Activated CD4-positive, alpha-beta T cell treated with anti-CD3 and anti-CD28 coated beads, Interleukin-2, amount 50 U/mL, for 4 hours (primary cell): ENCODE measurements around the gene SLC38A8.

ENCODE experiments used
- DNase-seq, 2 experiments: peaks; one replicate each; pipeline ENCODE4 v3.0.0-alpha.2; 2020

Gene SLC38A8

DNA sequence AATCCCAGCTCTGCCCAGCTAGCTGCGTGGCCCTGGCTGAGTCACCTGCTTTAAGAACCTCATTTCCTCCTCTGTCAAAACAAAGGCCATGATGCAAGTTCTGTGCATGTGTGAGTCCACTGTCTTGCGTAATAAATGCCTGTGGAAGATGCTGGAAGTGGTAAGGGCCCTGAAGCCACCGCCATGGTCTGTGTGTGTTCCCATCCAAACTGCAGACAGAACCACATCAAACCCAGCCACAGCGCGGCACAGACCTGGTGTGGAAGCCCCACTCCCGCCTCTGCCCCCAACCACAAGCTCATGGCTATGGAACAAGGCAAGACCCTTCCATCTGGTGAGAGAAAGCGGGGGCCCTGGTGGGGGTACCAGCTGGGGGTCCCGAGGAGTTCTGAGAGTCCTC is 48.5 kb downstream of the SLC38A8 start:
- no peak for DNase-seq

DNA sequence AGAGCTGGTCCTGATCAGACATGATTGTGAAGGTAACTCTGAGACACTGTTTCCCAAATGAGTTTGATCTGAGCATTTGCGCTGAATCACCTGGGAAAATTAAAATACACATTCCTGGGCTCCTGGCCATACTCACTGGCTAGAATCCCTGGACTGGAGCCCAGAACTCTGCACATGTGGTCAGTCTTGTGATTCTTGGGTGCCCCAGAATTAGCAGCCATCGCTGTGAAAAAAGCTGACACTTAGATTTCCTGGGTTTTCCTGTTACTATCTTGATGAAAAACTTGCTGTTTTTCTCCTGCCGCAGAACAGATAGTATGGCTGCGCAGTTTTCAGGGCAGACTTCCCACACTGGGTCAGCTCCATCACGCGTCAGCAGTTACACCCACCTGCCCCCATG is 50.0 kb downstream of the SLC38A8 start:
- no peak for DNase-seq

DNA sequence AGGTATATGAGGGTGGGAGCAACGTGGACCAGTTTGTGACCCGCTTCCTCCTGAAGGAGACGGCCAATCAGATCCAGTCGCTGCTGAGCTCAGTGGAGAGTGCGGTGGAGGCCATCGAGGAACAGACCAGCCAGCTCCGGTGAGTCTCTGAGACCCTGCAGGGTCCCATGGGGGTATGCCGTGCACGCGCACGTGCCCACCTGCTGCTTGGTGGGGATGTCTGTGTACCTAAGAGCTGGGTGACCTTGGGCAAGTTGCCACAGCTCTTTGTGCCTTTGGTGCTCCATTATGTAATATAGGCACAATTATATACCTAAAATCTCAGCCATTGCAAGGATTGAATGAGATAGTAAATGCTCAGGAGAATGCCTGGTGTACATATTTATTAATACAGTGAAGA is 52.1 kb downstream of the SLC38A8 start:
- DNase-seq: no peak

DNA sequence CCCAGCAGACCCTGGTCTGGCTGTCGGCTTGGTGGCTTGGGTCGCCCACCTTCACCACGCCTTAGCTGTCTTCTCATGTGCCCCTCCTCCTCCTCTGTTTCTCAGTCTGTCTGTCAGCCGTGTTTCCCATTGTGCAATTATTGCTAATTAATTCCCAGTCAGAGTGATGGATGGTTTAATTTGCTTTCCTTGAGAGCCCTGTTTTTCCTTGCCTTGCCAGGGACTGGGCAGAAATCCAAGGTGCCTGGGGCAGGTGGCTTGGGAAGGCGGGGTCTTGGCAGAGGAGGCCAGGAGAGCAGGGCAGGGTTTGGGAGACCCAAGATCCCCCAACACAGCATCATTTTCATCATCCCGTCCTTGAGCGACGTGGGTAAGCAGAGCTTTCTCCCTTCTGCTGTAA is 53.3 kb downstream of the SLC38A8 start:
- DNase-seq: no peak

DNA sequence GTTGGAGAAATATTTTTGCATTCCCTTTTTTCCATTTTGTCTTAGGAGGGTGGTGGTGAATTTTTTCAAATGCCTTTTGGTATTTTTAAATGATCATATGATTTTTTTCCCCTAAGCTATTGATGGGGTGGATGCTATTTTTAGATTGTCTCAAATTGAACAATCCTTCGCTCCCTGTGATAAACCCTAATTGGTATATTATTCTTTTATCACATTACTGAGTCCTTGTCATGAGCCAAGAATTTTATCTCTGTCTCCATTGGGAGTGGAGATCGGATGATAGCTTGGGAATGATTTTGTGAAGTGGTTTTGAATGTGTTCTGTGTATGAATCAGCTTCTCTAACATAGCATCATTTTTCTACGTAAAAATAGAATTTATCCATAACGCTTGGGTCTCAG is 59.1 kb downstream of the SLC38A8 start:
- DNase-seq: no peak

DNA sequence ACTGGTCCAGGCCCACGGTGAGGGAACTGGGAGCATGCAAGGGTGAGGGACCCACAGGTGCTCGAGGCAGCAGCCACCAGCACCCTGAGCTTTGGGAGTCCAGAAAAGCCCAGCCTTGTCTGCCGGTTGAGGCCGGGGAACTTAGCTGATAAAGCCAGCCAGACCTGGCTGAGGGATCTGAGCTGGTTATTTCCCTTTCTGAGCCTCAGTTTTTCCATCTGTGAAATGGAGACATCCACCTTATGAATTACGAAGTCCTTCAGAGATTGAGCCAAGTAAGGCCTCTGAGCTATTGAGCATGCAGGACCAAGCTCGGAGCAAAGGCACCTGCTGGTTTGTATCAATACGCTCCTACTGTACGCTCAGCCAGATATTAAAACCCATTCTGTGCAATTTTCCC is 60.8 kb downstream of the SLC38A8 start:
- no peak for DNase-seq

DNA sequence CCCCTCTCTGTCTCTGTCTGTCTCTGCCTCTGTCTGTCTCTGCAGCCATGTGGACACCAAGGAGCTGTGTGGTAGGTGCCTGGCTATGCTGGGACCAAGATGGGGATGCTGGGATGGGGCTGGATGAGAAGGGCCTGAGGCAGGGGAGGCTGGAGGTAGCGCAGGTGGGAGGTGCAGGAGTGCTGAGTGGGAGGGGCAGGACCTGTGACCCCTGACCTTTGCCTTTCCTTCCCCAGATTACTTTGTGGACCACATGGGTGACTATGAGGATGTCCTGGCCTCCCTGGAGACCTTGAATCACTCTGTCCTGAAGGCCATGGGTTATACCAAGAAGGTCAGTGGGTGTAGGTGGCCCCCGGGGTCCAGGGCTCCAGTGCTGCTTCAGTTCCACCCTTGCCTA is 61.8 kb downstream of the SLC38A8 start:
- DNase-seq: no peak

DNA sequence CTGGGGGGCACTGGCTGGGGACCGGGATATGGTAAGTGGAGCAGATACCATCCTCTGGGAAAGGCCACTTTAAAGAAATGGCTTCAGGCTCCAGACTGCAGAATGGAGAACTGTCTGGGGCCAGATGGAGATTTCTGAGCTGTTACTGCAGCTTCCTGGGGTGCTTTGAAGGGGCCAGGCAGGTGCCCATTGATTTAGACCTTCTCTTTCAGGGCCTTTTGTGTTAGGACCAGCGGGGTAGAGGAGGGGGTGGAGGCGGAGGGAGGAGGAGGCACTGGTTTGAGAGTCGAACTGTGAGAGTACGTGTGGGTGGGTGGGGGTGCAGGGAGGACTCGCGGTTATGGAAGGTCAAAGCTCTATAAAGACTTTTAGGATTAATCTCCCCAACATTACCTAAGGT is 63.2 kb downstream of the SLC38A8 start:
- no peak for DNase-seq

DNA sequence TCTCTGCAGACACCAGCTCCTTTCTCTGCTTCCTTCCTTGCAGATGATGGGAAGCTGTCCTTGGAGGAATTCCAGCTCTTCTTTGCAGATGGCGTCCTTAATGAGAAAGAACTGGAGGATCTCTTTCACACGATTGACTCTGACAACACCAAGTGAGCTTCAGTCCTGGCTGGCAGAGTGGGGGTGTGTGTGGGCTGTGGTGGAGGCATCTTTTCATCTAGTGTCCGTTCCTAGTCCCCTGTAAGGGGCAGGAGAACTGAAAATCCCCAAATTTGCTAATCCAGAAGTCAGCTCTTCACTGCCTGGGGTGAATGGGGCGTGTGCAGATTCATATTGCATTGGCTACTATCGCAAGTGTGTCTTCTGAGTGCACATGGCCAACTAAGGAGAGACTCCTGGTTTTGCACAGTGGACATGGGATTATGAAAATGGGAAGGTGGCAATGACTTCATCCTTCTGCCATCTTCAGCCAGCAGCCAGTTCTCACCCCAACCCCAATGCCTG is 64.1 kb downstream of the SLC38A8 start:
- no peak for DNase-seq

DNA sequence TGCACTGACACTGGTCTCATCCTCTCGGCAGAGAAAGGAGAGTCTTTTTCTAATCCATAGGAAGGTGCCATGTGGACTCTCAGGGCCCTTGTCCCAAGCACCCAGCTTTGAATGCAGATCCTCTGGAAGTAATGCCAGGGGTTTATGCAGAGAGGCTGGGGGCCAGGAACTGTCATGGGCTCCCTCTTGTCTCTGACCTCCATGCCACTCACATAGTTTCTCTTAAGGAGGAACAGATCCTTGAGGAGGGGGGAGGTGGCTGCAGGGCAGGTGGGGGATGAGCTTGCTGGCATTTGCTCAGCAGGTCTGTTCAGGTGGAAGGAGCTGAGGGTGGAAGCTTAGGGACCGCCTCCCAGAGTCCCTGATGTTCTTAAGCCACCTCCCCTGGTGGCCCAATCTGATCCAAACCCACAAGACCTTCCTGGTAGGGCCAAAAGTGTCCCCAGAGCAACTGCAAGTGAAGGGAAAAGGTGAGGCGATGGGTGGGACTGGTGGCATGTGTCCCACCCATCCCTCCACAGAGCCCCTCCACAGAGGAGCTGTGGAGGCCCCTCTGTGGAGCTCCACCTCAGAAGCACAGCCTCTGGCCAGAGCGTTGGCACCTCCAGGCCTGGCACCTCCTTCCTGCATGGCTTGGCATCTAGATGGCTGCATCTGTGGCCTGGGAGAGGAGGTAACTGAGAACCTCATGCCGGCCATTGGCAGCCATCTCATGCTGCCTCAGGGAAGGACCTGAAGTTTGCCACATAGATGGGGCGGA is 65.4 kb downstream of the SLC38A8 start:
- no peak for DNase-seq

DNA sequence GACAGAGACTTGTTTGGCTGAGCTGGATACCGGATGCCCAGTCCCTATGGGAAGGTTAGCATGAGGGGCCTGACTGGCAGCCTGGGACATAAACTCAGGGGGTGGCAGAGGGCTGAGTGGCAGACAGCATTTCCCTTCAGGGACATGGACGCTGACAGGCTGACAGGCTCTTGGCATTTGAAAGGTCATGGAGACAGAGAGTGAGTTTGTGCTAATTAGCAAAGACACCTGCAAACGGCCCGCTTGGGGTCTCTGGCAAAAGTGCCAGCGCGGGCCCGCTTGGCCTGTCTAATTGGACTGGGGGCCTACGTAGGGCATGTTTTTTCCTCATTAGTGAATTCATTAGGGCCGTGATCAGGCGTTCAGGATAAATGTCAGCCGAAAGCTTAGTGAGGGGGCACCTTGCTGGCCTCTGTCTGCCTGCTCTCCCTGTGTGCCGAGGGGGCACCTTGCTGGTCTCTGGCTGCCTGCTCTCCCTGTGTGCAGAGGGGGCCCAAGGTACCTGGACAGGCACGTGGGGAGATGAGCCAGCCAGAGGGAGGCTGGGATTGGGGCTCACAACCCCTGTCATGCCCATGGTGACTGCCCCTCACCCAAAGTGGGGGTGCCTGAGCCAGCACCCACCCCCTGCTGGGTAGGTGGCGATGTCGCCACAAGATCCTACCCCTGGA is 66.9 kb downstream of the SLC38A8 start:
- DNase-seq: no peak

DNA sequence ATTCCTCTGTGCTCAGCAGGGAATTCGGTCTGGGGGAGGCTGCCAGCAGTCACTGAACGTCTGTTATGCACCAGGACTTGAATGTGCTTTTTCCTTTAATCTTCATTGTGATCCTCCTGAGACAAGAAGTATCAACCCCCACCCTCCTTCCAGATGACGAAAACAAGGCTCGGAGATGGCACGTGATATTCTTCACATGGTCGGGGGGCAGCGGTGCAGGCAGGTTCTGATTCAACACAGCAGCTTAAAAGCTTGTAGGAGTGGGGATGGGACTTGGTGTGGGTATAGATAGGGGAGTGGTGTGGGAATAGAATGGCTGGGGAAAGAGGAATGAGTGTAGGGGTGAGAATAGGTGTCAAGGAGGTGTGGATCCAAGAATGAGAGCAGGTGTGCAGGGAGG is 68.1 kb downstream of the SLC38A8 start:
- no peak for DNase-seq

DNA sequence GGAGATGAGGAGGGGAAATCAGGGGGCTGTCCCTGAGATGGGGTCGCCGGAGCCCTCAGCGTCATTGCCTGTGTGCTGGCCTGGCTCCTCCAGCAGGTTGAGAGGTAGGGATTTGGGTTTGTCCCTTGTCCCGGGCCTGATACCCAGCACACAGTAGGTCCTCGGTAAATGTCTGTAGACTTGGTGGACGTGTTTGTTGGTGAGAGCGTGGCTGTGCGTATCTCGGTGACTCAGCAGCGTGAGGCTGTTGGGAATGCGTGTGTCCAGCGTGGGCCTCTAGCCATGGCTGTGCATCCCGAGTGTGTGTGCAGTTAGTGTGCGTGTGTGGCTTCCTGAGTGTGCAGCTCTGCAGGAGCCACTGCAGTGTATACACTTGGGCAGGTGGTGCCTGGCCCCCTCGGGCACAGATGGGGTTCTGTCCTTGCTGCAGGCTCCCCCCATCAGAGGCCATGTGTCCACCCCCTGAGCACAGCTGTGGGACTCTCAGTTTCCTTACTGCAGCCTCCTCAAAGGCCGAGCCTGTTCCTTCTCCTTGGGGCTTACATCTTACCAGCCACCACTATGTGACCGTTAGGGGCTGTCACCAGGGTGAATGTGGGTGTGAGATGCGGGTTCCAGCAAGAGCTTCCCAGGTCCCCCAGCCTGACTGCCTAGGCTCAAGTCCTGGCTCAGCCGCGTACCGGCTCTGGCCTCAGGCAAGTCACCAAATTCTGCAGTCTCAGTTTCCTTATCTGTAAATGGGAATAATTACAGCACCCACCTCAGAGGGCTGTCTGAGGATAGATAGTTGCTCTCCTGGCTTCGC is 68.8 kb downstream of the SLC38A8 start:
- no peak for DNase-seq

DNA sequence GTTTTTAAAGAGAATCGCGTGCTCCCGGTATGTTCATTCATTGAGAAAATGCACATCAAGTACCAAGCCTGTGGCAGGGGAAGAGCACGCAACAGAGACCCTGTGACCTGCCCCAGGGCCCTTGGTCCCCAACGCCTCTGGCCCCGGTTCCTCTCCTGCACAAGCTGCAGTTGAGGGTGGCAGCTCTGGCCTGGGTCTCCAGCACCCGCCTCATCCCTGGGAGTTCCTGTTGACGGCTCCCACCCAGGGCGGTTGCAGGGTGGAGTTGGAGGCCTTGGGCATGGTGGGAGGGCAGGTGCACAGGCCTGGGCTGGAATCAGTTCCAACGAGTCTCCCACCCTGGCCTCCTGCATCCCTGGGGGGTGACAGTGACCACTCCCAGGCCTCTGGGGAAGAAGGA is 69.5 kb downstream of the SLC38A8 start:
- DNase-seq: no peak

DNA sequence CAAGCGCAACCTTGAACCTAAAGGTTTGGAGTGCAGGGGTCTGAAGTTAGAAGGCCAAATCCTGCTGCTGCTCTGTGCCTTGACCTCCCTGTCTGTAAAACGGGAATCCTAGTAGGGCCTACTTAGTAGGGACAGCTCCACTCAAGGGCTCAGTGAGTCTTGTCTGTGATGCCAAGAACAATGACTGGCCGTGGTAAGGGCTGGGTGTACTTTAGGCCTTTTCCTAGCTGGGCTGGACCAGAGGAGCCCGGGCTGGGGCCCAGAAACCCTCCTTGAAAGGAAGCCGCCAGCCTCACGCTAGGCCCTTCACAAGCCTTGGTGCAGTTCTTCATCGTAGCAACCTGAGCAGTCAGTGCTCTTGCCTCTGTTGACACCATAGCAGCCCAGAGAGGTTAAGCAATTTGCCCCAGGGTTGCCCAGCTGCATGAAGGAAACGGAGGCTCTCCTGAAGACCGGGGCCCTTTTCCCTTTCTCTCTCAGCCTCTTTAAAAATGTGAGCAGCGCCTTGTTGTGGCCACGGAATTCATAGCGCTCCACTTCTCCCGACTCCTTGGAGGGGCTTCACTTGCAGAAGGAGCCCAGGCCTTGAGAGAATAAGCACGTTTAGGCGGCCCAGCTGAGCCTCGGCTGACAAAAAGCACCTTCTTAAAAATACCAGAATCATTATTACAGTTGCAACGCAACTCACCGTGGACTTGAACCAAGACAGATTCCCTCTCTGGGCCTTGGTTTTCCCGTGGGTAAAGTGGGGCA is 70.2 kb downstream of the SLC38A8 start:
- DNase-seq: no peak

DNA sequence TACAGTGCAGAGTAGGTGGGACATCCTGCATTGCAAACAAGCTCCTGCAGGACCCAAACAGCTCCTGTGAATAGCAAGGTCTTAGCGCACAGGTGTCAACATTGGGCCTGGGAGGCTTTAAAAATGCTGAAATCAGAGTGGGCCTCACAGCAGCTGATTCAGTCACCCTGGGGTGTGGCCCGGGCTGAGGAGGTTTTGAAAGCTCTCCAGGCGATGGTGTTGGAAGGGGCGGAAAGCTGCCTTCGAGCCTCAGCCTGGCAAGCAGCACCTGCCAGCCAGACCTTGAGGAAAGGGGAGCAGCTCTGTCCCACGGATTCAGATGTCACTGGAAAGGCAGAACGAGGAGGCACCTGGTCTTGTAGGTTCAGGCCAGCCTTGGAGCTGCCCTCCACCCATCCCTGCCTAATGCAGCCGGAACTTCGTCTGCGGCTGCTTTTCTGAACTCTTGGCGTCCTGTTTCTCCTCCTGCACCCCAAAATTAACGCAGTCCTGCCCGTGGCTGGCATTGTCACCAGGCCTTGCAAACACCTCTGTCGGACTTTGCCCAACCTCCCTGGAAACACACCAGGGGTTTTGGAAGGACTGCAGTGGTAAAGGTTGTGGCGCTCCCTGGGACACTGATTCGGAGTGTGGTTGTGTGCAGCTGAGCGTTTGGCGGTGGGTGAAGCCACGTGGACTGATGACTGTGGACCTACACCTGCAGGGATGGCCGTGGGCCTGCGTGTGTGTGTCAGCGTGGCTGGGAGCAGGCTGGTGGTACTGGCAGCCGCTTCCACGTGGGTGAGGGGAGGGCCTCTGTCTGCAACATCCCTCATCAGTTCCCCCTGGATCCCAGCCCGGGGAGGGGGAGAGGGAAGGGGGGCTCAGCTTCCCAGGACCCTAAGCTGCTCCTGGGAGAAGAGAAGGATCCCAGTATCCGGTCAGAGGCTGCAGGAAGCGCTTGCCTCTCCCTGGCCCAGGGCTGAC is 71.1 kb downstream of the SLC38A8 start:
- DNase-seq: no peak

DNA sequence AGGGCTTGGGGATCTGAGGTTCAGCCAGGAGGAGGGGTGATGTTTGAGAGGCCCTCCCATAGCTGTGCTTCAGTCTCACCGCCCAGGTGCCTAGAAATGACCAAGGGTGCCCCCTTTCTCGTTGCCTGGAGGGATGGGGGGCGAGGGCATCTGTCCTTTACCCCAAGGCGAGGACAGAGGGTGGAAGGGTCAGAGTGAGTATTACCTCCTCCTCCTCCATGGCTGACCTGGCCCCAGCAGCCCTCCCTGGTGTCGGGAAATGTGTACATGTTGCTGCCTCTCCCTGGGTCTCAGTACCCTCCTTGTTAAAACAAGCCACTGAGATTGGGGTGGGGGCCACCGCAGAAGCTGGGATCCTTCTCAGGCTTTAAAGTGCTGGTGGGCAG is 72.2 kb downstream of the SLC38A8 start:
- no peak for DNase-seq

DNA sequence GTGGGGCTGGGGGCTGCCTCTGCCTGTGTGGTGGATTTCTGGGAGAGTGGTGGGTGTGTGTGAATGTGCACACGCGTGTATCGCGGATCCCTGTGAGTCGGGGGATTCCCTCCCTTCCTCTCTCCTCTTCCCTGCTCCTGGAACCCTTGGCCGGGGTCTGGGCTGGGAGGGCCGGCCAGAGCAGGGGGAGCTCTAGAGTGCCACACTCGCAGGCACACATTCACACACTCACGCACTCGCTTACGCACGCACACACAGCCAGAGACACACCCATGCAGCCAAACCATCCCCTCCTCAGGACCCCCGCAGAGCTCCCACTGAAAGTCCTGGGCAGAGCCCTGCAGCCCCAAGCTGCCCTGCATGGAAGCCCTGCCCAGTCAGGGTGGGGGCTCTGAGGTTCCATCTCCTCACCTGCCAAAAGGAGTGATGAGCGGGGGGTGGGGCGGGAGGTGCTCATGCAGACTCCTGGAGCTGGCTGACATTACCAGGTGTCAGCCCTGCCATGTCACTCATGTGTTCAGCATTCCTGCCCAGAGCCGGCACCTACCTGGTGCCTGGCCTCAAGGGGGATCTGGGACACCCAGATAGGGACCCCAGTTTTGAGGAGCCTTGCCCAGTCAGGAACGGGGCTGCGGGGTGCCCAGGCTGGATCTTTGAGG is 72.7 kb downstream of the SLC38A8 start:
- no peak for DNase-seq

DNA sequence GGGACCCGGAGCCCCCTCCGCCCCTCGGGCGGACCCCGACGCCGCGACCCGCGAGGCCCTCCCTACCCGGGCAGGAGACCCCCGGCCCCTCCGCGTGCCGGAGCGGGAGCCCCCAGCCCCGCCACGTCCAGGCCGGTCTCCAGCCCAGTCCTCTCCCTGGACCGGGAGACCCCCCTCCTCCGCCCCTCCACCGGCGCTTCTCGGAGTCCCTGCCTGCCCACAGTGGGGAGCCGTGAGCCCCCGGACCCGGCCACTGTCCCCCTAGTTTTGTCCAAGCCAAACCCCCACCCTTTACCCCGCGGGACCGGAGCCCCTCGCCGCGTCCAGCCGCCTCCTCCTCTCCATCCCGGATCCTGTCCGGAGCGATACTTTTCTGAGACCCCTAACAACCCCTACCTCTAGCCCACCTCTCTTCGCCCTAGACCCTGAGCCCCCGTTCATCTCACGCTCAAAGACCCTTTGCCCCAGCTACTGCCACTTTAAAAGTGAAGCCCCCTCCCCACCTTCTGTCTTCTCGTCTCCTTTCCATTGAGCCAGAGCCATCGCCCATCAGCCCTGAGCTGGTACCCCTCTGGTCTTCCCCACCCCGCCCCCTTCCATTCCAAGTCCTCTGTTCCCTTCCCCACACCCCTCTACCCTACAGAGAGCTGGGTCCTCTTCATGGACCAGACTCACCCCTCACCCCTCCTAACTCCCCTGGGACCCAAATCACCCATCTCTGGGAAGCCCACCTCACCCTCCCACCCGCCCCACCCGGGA is 73.5 kb downstream of the SLC38A8 start:
- no peak for DNase-seq

DNA sequence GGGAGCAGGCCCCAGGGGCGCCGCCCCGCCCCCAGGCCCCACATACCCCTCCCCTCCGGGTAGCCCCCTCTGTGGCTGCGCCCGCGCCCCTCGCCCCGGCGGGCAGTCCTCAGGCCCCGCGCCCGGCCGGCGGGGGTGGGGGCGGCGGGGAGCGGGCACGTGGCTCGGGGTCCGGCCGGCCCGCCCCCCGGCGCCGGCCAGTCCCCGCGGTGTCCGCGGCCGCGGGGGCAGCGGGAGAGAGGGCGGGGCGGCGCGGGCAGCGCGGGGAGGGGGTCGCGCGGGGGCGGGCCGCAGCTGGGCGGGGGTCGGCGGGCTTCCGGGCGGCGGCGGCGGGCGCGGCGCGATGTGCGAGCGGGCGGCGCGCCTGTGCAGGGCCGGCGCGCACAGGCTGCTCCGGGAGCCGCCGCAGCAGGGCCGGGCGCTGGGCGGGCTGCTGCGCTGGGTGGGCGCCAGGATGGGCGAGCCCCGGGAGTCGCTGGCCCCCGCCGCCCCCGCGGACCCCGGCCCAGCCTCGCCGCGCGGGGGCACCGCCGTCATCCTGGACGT is 74.2 kb downstream of the SLC38A8 start:
- DNase-seq: no peak
